H1 (cell line): ENCODE measurements around the gene PTPA.

Source experiments
- ASH2L ChIP-seq: fragments of 200-600, 300-600 bp; sonication (generic); IDR thresholded peaks from one replicate; pipeline ENCODE4 v1.7.1; 2017; ENCODE audit warnings: low read length
- CBX8 ChIP-seq: fragments of 300-800, 300-1000 bp; sonication (generic); IDR thresholded peaks from 2 replicates; pipeline ENCODE4 v1.7.1; 2016; ENCODE audit warnings: low read depth, low read length, borderline replicate concordance
- CTBP2 ChIP-seq: IDR thresholded peaks from 2 replicates; pipeline ENCODE4 v1.7.0; 2011; ENCODE audit warnings: borderline replicate concordance, mild to moderate bottlenecking, moderate library complexity, mixed read lengths, low read length; ENCODE audit not compliant: insufficient read depth, insufficient read length
- GABPA ChIP-seq: IDR thresholded peaks from 2 replicates; pipeline ENCODE4 v1.6.1; 2011; ENCODE audit warnings: mild to moderate bottlenecking, low read length, moderate library complexity, borderline replicate concordance; ENCODE audit not compliant: insufficient read depth
- GTF2F1 ChIP-seq: IDR thresholded peaks from 2 replicates; pipeline ENCODE4 v1.6.1; 2012; ENCODE audit warnings: low read depth, low read length, improper control_type of control experiment, borderline replicate concordance
- HDAC6 ChIP-seq: IDR thresholded peaks from one replicate; pipeline ENCODE4 v1.7.1; 2012; ENCODE audit warnings: low read depth, mild to moderate bottlenecking, inconsistent platforms, low read length, moderate library complexity
- JUND ChIP-seq: IDR thresholded peaks from 2 replicates; pipeline ENCODE4 v1.6.1; 2011; ENCODE audit warnings: mild to moderate bottlenecking, improper control_type of control experiment, low read length
- KDM1A ChIP-seq: fragments of 200-600, 300-600 bp; sonication (generic); IDR thresholded peaks from 2 replicates; pipeline ENCODE4 v1.7.1; 2016; ENCODE audit warnings: mild to moderate bottlenecking, low read length, borderline replicate concordance
- KDM4A ChIP-seq: IDR thresholded peaks from one replicate; pipeline ENCODE4 v1.7.1; 2012; ENCODE audit warnings: low read depth, mild to moderate bottlenecking, moderate library complexity, low read length, inconsistent platforms; ENCODE audit not compliant: severe bottlenecking
- KDM5A ChIP-seq: fragments of 200-600 bp; IDR thresholded peaks from 2 replicates; pipeline ENCODE4 v1.7.1; 2012; ENCODE audit warnings: mild to moderate bottlenecking, low read length, inconsistent platforms, mixed read lengths
- RXRA ChIP-seq: IDR thresholded peaks from 2 replicates; pipeline ENCODE4 v1.6.1; 2011; ENCODE audit warnings: low read depth, mild to moderate bottlenecking, low read length, moderate library complexity; ENCODE audit not compliant: insufficient read depth
- SIN3A ChIP-seq, 2 experiments: IDR thresholded peaks in 1 of 2; conservative IDR thresholded peaks in 1 of 2; 2 replicates each; pipeline ENCODE4 v1.6.1; 2011 to 2012; ENCODE audit warnings: low read length in 2 of 2, improper control_type of control experiment in 1 of 2, low read depth in 1 of 2, mild to moderate bottlenecking in 1 of 2
- TF ChIP-seq, protein P1 (sequence below), 3 experiments: IDR thresholded peaks; 1 replicate in 2 of 3; 2 replicates in 1 of 3; pipeline versions ENCODE4 v1.5.1 to v1.6.1; 2011; ENCODE audit warnings: low read length in 3 of 3, mild to moderate bottlenecking in 3 of 3, inconsistent platforms in 2 of 3, low read depth in 1 of 3, moderate library complexity in 1 of 3; ENCODE audit not compliant: insufficient read depth in 1 of 3; ENCODE audit errors: control extremely low read depth in 1 of 3

DNA sequence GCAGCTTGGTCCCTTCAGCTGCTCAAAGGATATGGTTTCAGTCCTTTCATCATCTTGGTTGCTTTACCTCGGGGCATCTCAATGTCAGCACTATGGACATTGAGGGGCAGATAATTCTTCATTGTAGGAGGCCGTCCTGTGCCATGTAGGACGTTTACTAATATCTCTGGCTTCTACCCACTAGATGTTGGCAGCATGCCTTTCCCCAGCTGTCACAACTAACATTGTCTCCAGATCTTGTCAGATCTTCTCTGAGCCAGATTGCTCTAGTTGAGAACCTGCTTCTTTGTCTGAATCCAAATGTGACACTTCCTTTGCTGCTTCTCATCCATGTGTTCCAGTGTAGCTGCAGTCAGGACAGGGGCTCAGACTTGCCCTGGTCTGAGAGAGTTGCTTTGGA, 10.3 kb downstream of the PTPA start:
- TF ChIP-seq, protein P1, sequence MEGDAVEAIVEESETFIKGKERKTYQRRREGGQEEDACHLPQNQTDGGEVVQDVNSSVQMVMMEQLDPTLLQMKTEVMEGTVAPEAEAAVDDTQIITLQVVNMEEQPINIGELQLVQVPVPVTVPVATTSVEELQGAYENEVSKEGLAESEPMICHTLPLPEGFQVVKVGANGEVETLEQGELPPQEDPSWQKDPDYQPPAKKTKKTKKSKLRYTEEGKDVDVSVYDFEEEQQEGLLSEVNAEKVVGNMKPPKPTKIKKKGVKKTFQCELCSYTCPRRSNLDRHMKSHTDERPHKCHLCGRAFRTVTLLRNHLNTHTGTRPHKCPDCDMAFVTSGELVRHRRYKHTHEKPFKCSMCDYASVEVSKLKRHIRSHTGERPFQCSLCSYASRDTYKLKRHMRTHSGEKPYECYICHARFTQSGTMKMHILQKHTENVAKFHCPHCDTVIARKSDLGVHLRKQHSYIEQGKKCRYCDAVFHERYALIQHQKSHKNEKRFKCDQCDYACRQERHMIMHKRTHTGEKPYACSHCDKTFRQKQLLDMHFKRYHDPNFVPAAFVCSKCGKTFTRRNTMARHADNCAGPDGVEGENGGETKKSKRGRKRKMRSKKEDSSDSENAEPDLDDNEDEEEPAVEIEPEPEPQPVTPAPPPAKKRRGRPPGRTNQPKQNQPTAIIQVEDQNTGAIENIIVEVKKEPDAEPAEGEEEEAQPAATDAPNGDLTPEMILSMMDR (IDR thresholded peaks at IDR 0.05; ENCODE audit: control extremely low read depth in 1 of 3, insufficient read depth in 1 of 3, low read depth in 1 of 3, low read length in 3 of 3): no peak
- TF ChIP-seq CBX8 (no peak), KDM5A (no peak), GABPA (no peak), CTBP2 (no peak), GTF2F1 (no peak), KDM4A (no peak), ASH2L (no peak), HDAC6 (no peak), KDM1A (no peak), JUND (no peak), SIN3A (conservative IDR thresholded peaks at IDR 0.05 in 1 of 2, IDR thresholded peaks at IDR 0.05 in 1 of 2; ENCODE audit: low read depth in 1 of 2, low read length in 2 of 2) (no peak), RXRA (no peak)
